Activated gamma-delta T cell treated with Interleukin-2 at 50 U/mL for 16 hours (primary cell): Measurements from ENCODE around the gene KRT16.
A peak's percentile ranks its signal among the peaks of the same experiment; 100 is the strongest.
"Not testable (repeated sequence)": the region's sequence is repeated elsewhere in the genome, so short reads cannot be mapped to it uniquely, and the experiment has no call there.

ENCODE experiments used
- DNase-seq: peaks from one replicate; pipeline ENCODE4 v3.0.0-alpha.2; 2020

Gene KRT16

GRCh38 chr17:41582061-41582968 is 30.3 kb downstream of the KRT16 start:
- DNase-seq, result not testable (repeated sequence)

GRCh38 chr17:41581366-41582060 is 31.1 kb downstream of the KRT16 start:
- no peak for DNase-seq

- DNase-seq, result no peak
These were observed 31.7 kb downstream of the KRT16 start for GRCh38 chr17:41580687-41581365.

- no peak for DNase-seq
These were observed 32.4 kb downstream of the KRT16 start for GRCh38 chr17:41580244-41580575.

GRCh38 chr17:41579484-41580243 is 32.9 kb downstream of the KRT16 start:
- DNase-seq, result peak; percentile 38

GRCh38 chr17:41578971-41579370 is 33.6 kb downstream of the KRT16 start:
- DNase-seq, result no peak

- no peak for DNase-seq
These were observed 34.0 kb downstream of the KRT16 start for GRCh38 chr17:41578538-41578937.

- not testable (repeated sequence) for DNase-seq
These were observed 35.8 kb downstream of the KRT16 start for GRCh38 chr17:41576740-41577139.

GRCh38 chr17:41575336-41575735 is 37.2 kb downstream of the KRT16 start:
- DNase-seq, result no peak

GRCh38 chr17:41571561-41572434 is 40.8 kb downstream of the KRT16 start, which contains the start of gene KRT9:
Gene KRT9, minus strand, starts transcription at chr17:41572059. Its CDS starts 67 bp downstream, at chr17:41571992.
- DNase-seq, result no peak

- DNase-seq, result peak; percentile 8
These were observed 45.2 kb downstream of the KRT16 start for GRCh38 chr17:41567317-41567716.

GRCh38 chr17:41565338-41565737 is 47.2 kb downstream of the KRT16 start:
- no peak for DNase-seq

GRCh38 chr17:41563607-41564170 is 48.9 kb downstream of the KRT16 start:
- DNase-seq, result no peak

- DNase-seq, result no peak
These were observed 51.0 kb downstream of the KRT16 start for GRCh38 chr17:41561554-41561953.
